K562 (cell line): Measurements from ENCODE around the gene GPALPP1. TPM values are rescaled to one million over a fixed set of nuclear protein-coding genes. Genes with fewer than 3 reads are reported as not detected.

Experiments used
- ATAC-seq: fragments of 200-7000 bp; cut with Tn5 transposase; 3 replicates; pipeline ENCODE4 v1.9.1; 2020; ENCODE audit warnings: moderate library complexity
- BruUV-seq: library from RNA; stranded (reverse); fragments of 400-500 nt; replicated peaks from 2 replicates; lab custom pipeline; 2021; lab: Mats Ljungman, UMichigan
- CTCF ChIA-PET: fragments of 300-600 bp; formaldehyde crosslinking; extraction: SDS; loops from one replicate; lab custom pipeline; 2021; ENCODE audit warnings: low intra/inter-chr PET ratio; lab: Yijun Ruan, JAX
- POLR2A ChIA-PET: fragments of 300-600, 350-650 bp; sonication (Branson Sonifier 250); formaldehyde crosslinking; extraction: SDS; loops from one replicate; lab custom pipeline; 2021; ENCODE audit warnings: antibody characterized with exemption, inconsistent platforms; lab: Yijun Ruan, JAX
- DNase-seq, 4 experiments: peaks; one replicate each; pipeline versions ENCODE4 v3.0.0 to v3.0.0-alpha.2; 2011 to 2018; ENCODE audit warnings: low spot score in 3 of 4, mixed read lengths in 3 of 4; ENCODE audit errors: extremely low read depth in 1 of 4
- FAIRE-seq: peaks from 2 replicates; lab custom pipeline; 2011; peaks lifted over from hg19 to GRCh38; lab: Jason Lieb, UNC
- H2AFZ ChIP-seq: 2 replicates; pipeline ENCODE4 v1.6.0; 2011; ENCODE audit warnings: low read depth, low read length, control low read depth, inconsistent platforms
- H3K27ac ChIP-seq: fragments of 200-600 bp; 3 replicates; pipeline ENCODE4 v1.8.0; 2011; ENCODE audit warnings: low read depth, mild to moderate bottlenecking, control low read depth, inconsistent platforms, low read length, moderate library complexity, mixed read lengths; ENCODE audit errors: extremely low read depth
- H3K27me3 ChIP-seq, 2 experiments: fragments of 300-600 bp in 1 of 2; 2 replicates in 1 of 2; 3 replicates in 1 of 2; pipeline versions ENCODE4 v1.6.0 to v1.8.0; 2011; ENCODE audit warnings: inconsistent platforms in 2 of 2, low read length in 2 of 2, mild to moderate bottlenecking in 1 of 2, mixed read lengths in 1 of 2, moderate library complexity in 1 of 2; ENCODE audit not compliant: control insufficient read depth in 2 of 2, insufficient read depth in 2 of 2
- H3K36me3 ChIP-seq: fragments of 300-600 bp; 3 replicates; pipeline ENCODE4 v1.8.0; 2011; ENCODE audit warnings: mild to moderate bottlenecking, low read length, inconsistent platforms; ENCODE audit not compliant: control insufficient read depth, insufficient read depth
- H3K4me1 ChIP-seq, 2 experiments: fragments of 200-600 bp in 1 of 2; replicated peaks in 1 of 2; 2 replicates in 1 of 2; 3 replicates in 1 of 2; pipeline versions ENCODE4 v1.5.1 to v1.8.0; 2011; ENCODE audit warnings: inconsistent platforms in 2 of 2, low read length in 2 of 2, mild to moderate bottlenecking in 1 of 2, mixed read lengths in 1 of 2, moderate library complexity in 1 of 2; ENCODE audit not compliant: control insufficient read depth in 2 of 2, insufficient read depth in 2 of 2
- H3K4me2 ChIP-seq: 2 replicates; pipeline ENCODE4 v1.6.1; 2011; ENCODE audit warnings: low read length, control low read depth, inconsistent platforms, mixed read lengths; ENCODE audit not compliant: insufficient read depth
- H3K4me3 ChIP-seq: fragments of 200-600 bp; sonication (generic), shearing (Covaris generic); 2 replicates; pipeline ENCODE4 v1.5.1; 2016; ENCODE audit warnings: control low read depth, inconsistent platforms
- H3K79me2 ChIP-seq: fragments of 200-600 bp; 3 replicates; pipeline ENCODE4 v1.8.0; 2011; ENCODE audit warnings: low read length, inconsistent platforms; ENCODE audit not compliant: control insufficient read depth, insufficient read depth
- H3K9ac ChIP-seq, 2 experiments: 2 replicates each; pipeline versions ENCODE4 v1.6.0 to v1.6.1; 2011; ENCODE audit warnings: low read depth in 2 of 2, low read length in 2 of 2, control low read depth in 1 of 2, inconsistent platforms in 1 of 2, mild to moderate bottlenecking in 1 of 2, mixed read lengths in 1 of 2; ENCODE audit not compliant: insufficient read depth in 1 of 2
- H3K9me1 ChIP-seq: one replicate; pipeline ENCODE4 v1.6.0; 2011; ENCODE audit warnings: inconsistent platforms, mild to moderate bottlenecking, low read length, moderate library complexity; ENCODE audit not compliant: control insufficient read depth, insufficient read depth
- H3K9me3 ChIP-seq: replicated peaks from 2 replicates; pipeline ENCODE4 v1.5.1; 2011; ENCODE audit warnings: low read depth, low read length, inconsistent platforms; ENCODE audit not compliant: control insufficient read depth, insufficient read depth
- H4K20me1 ChIP-seq: replicated peaks from 2 replicates; pipeline ENCODE4 v1.6.1; 2011; ENCODE audit warnings: low read length, inconsistent platforms, mixed read lengths; ENCODE audit not compliant: control insufficient read depth, insufficient read depth
- CEBPB ChIP-seq: fragments of 450-650 bp; IDR thresholded peaks from 2 replicates; pipeline ENCODE4 v1.6.1; 2016; ENCODE audit warnings: missing genetic modification characterization, missing compliant biosample characterization
- CEBPG ChIP-seq, 3 experiments: fragments of 200-800 bp in 1 of 3; sonication (Bioruptor generic) in 1 of 3; sonication (generic) in 1 of 3; formaldehyde crosslinking in 1 of 3; IDR thresholded peaks in 2 of 3; conservative IDR thresholded peaks in 1 of 3; 2 replicates each; pipeline versions ENCODE4 v1.6.1 to v1.8.0; 2016 to 2022; ENCODE audit warnings: missing compliant biosample characterization in 2 of 3, missing genetic modification characterization in 2 of 3, mild to moderate bottlenecking in 1 of 3, missing genetic modification reagents in 1 of 3
- KDM5B ChIP-seq: fragments of 200-600 bp; sonication (generic); IDR thresholded peaks from 2 replicates; pipeline ENCODE4 v1.6.1; 2012; ENCODE audit warnings: low read depth, mild to moderate bottlenecking, moderate library complexity, low read length, control low read depth, inconsistent platforms; ENCODE audit not compliant: insufficient replicate concordance
- PYGO2 ChIP-seq: fragments of 450-650 bp; IDR thresholded peaks from 2 replicates; pipeline ENCODE4 v1.6.1; 2016; ENCODE audit warnings: mild to moderate bottlenecking, missing genetic modification characterization, moderate library complexity, missing compliant biosample characterization
- SMAD4 ChIP-seq: fragments of 250-450 bp; sonication (Bioruptor Pico); conservative IDR thresholded peaks from 2 replicates; pipeline ENCODE4 v1.8.0; 2021; ENCODE audit warnings: inconsistent platforms, mild to moderate bottlenecking, moderate library complexity
- SRSF3 ChIP-seq: fragments of 200-400 bp; formaldehyde crosslinking; IDR thresholded peaks from 2 replicates; pipeline ENCODE4 v1.6.1; 2016; ENCODE audit warnings: mild to moderate bottlenecking, low read length, moderate library complexity; ENCODE audit not compliant: insufficient read depth
- SRSF7 ChIP-seq: fragments of 200-400 bp; formaldehyde crosslinking; optimal IDR thresholded peaks from 2 replicates; pipeline ENCODE3; 2017; ENCODE audit warnings: mild to moderate bottlenecking, low read depth, low read length
- WGBS: fragments of 100-300 bp; shearing (Covaris generic); methylation state at CpG from one replicate; pipeline ENCODE4 v1.1.6; 2016; ENCODE audit warnings: low coverage, mixed read lengths; ENCODE audit not compliant: insufficient coverage; ENCODE audit errors: missing lambda C conversion rate; 5-methylcytosine and 5-hydroxymethylcytosine counted together
- in situ Hi-C: fragments of 300-500 bp; cut with MboI; formaldehyde crosslinking; loops from 4 replicates; pipeline ENCODE4 v1.15.0; 2018; ENCODE audit warnings: inconsistent platforms, mixed read lengths
- intact Hi-C: fragments of 100-400 bp; cut with micrococcal nuclease; formaldehyde crosslinking; loops from 2 replicates; pipeline ENCODE4 v1.14.2; 2022
- polyA plus RNA-seq, 8 experiments: library from polyadenylated mRNA; depleted of rRNA in 4 of 8; stranded (reverse) in 5 of 8; unstranded in 3 of 8; fragments of >200 nt; fragmentation: Nextera tagmentation in 2 of 8; fragmentation: Illumina TruSeq in 1 of 8; extraction: Ambion mirVana in 2 of 8; extraction: Trizol in 1 of 8; gene quantifications; 2 replicates each; pipeline versions ENCODE4 v1.2.1 to v1.2.3, GENCODE V29; 2011 to 2014; ENCODE audit warnings: inconsistent platforms in 1 of 8, missing spikeins in 1 of 8
- total RNA-seq, 7 experiments: library from RNA; depleted of rRNA in 6 of 7; stranded (reverse); fragments of >200 nt in 6 of 7; fragmentation: Illumina TruSeq in 2 of 7; extraction: Trizol in 2 of 7; gene quantifications; 2 replicates each; pipeline versions ENCODE4 v1.2.1 to v1.2.3, GENCODE V29; 2011 to 2021; ENCODE audit warnings: low replicate concordance in 1 of 7

The GPALPP1 gene
- total and polyA plus RNA-seq, 9 of the 15 experiments (the other 6 are each of a cell fraction or from before 2014, with no cell fraction given), result 8.1 to 22.3 (median 18.5) TPM

GRCh38 chr13:45011198-45011597 lies 21.9 kb downstream of the GPALPP1 start:
- DNase-seq, result no peak
- no peak for ATAC-seq
- peaks cover 30% of the 10 kb centered on the region; the same call in 2 of the 3 replicates for H3K36me3 ChIP-seq
- no peaks in the 10 kb centered on the region for H3K9me3 ChIP-seq
- FAIRE-seq, result no peak
- no peaks in the 10 kb centered on the region for H3K27me3 ChIP-seq
- H3K9ac ChIP-seq, result no peak overlapping the region
- TF ChIP-seq CEBPG (CRISPR knock-in tag; IDR thresholded peaks at IDR 0.05) (no peak), CEBPG (tag; conservative IDR thresholded peaks at IDR 0.05 in 1 of 2, IDR thresholded peaks at IDR 0.05 in 1 of 2) (peak; percentile 38 to 83; a peak in 3 of 4 replicates), CEBPB (tag) (peak; percentile 78), SRSF3 (no peak)
- intact Hi-C loops (no loop called here), in situ Hi-C loops (no loop called here)
- H3K4me3 ChIP-seq, result no peak overlapping the region
- no peaks in the 10 kb centered on the region for H3K79me2 ChIP-seq
- H2AFZ ChIP-seq, result no peak overlapping the region
- no peak overlapping the region for H3K27ac ChIP-seq
- ChIA-PET CTCF (no interaction called here), POLR2A (interaction anchor here (0.5 kb wide), 1 partner anchor 73 kb away, joined by 3 read pairs; no protein-coding TSS in a partner anchor)
- no peaks in the 10 kb centered on the region for H4K20me1 ChIP-seq
- no TSS peak for BruUV-seq
- no peaks in the 10 kb centered on the region for H3K4me1 ChIP-seq
- no peak overlapping the region for H3K4me2 ChIP-seq
- 91% methylated on average over 6 of the region's 6 CpGs for WGBS
- H3K9me1 ChIP-seq, result no peaks in the 10 kb centered on the region

GRCh38 chr13:45015300-45015699 lies 26.0 kb downstream of the GPALPP1 start:
- 92% methylated on average over 2 of the region's 2 CpGs for WGBS
- Histone ChIP-seq H3K9ac (no peak overlapping the region), H3K4me3 (no peak overlapping the region), H3K79me2 (no peaks in the 10 kb centered on the region), H3K9me3 (no peaks in the 10 kb centered on the region), H3K4me2 (no peak overlapping the region), H3K36me3 (peaks cover 21% of the 10 kb centered on the region; the same call in 2 of the 3 replicates), H2AFZ (no peak overlapping the region), H3K9me1 (no peaks in the 10 kb centered on the region), H3K4me1 (no peaks in the 10 kb centered on the region), H4K20me1 (no peaks in the 10 kb centered on the region), H3K27ac (no peak overlapping the region), H3K27me3 (no peaks in the 10 kb centered on the region)
- no peak for DNase-seq
- intact Hi-C loops (no loop called here), in situ Hi-C loops (no loop called here)
- TF ChIP-seq SRSF7 (no peak), KDM5B (no peak), PYGO2 (tag) (no peak), SMAD4 (CRISPR knock-in tag) (no peak)
- no peak for ATAC-seq
- FAIRE-seq, result no peak
- ChIA-PET CTCF (no interaction called here), POLR2A (no interaction called here)
- no TSS peak for BruUV-seq
